HUDEP-2 (cell line): Measurements from ENCODE around the gene ATG2A.
A peak's percentile ranks its signal among the peaks of the same experiment; 100 is the strongest.

Experiments
- DNase-seq, 76 experiments: peaks; one replicate each; lab custom pipeline; 2025; ENCODE audit not compliant: unreplicated experiment in 76 of 76; lab: John Stamatoyannopoulos, UW

Gene ATG2A

GRCh38 chr11:64888729-64889511 lies 28.1 kb downstream of the ATG2A start:
- peak in 75 of 76 experiments; percentile 84 to 99 (median 94) for DNase-seq

- DNase-seq = no peak
These were observed 28.6 kb downstream of the ATG2A start for GRCh38 chr11:64888406-64888728.

GRCh38 chr11:64887757-64888405 lies 29.1 kb downstream of the ATG2A start:
- peak in 70 of 76 experiments; percentile 21 to 89 (median 74) for DNase-seq

GRCh38 chr11:64887234-64887756 lies 29.7 kb downstream of the ATG2A start:
- no peak for DNase-seq

GRCh38 chr11:64885367-64886286 lies 31.4 kb downstream of the ATG2A start:
- DNase-seq = peak in 71 of 76 experiments; percentile 22 to 89 (median 68)

- DNase-seq = no peak
These were observed 33.0 kb downstream of the ATG2A start for GRCh38 chr11:64884019-64884418.

- DNase-seq = no peak
These were observed 33.4 kb downstream of the ATG2A start for GRCh38 chr11:64883575-64883974.

GRCh38 chr11:64882243-64882642 lies 34.8 kb downstream of the ATG2A start:
- no peak for DNase-seq

GRCh38 chr11:64881476-64881875 lies 35.5 kb downstream of the ATG2A start:
- DNase-seq = no peak

GRCh38 chr11:64880240-64881001 lies 36.6 kb downstream of the ATG2A start:
- DNase-seq = no peak

GRCh38 chr11:64879244-64879900 lies 37.6 kb downstream of the ATG2A start:
- DNase-seq = no peak

GRCh38 chr11:64878494-64879243 lies 38.3 kb downstream of the ATG2A start, which contains the start of gene EHD1:
Gene EHD1, minus strand, starts transcription at chr11:64878621. Its CDS starts 157 bp downstream, at chr11:64878464.
- peak in 75 of 76 experiments; percentile 58 to 99 (median 98) for DNase-seq

- DNase-seq = peak in 6 of 76 experiments; percentile 42 to 61 (median 54)
These were observed 38.9 kb downstream of the ATG2A start for GRCh38 chr11:64878223-64878493.

- DNase-seq = no peak
These were observed 39.4 kb downstream of the ATG2A start for GRCh38 chr11:64877390-64878222.

GRCh38 chr11:64876835-64877341 lies 40.1 kb downstream of the ATG2A start:
- no peak for DNase-seq

GRCh38 chr11:64876229-64876750 lies 40.7 kb downstream of the ATG2A start:
- no peak for DNase-seq

GRCh38 chr11:64875369-64876228 lies 41.4 kb downstream of the ATG2A start:
- DNase-seq = no peak
